ENCODE results near the gene NR2C2.
"Not testable (repeated sequence)": the region's sequence is repeated elsewhere in the genome, so short reads cannot be mapped to it uniquely, and the experiment has no call there.

NR2C2 gene

DNA sequence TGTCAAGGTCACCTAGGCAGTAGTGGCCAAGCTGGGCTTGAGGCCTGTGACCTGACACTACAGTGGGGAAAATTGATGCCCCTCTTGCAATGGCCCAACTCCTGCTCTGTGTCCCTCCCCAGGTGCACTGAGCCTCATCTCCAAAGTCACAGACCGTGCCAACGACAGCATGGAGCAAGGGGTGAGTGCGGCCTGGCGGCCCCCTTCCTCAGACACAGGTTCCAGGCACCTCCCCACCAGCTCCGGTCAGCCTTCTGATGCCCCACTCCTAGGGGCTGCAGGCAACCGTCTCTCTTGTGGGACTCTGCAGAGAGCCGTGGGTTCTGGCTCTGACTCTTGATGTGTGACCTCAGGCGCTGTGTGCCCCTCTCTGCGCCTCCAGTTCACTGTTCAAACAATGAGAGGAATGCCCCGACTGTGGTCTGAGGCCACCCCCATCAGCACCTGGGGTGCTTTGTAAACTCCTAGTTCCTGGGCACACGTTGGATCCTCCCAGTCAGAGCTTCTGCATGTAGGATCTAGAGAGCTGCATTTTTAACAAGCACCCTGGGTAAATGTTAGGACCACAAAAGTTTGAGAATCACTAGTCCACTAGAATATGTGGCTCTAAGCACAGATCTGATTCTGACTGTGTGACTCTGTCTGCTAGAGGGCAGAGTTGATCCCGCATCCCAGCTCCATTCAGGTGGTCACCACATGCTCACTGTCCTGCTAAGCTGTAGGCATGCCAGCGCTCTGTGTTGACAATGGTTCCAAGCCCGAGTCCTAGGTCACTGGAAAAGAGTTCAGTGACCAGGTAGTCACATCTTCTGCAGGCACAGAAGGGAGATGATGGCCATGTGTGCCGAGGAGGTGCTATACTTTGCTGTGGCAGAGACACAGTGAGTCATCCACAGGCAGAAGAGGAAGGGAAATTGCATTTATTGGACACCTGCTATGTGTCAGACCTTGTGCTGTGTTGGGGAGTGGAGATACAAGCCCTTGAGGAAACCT is 46.2 kb upstream of the NR2C2 start:
- Histone ChIP-seq H2AFZ (ENCODE audit: low read depth, low read length) (no peak overlapping the region), H3K36me3 (ENCODE audit: insufficient read depth, low read length) (no peaks in the 10 kb centered on the region; the same call in 1 of the 2 replicates), H3K9me3 (ENCODE audit: insufficient read depth, low read length, severe bottlenecking) (peaks cover 8% of the 10 kb centered on the region), H3K4me1 (ENCODE audit: insufficient read depth, low read length) (peaks cover 25% of the 10 kb centered on the region), H3K79me2 (ENCODE audit: insufficient read depth, low read length) (no peaks in the 10 kb centered on the region), H3K9ac (ENCODE audit: low read depth, low read length) (no peak overlapping the region), H3K27me3 (ENCODE audit: insufficient read depth, low read length, poor library complexity) (no peaks in the 10 kb centered on the region), H4K20me1 (ENCODE audit: insufficient read depth, low read length) (no peaks in the 10 kb centered on the region), H3K4me2 (ENCODE audit: insufficient read depth, low read length) (no peak overlapping the region), H3K4me3 (ENCODE audit: low read depth in 1 of 2, low read length in 2 of 2) (no peak overlapping the region), H3K27ac (ENCODE audit: low read length) (peak overlapping the region; percentile 49; the same call in 1 of the 2 replicates)
- no peak for TF ChIP-seq EZH2 (IDR thresholded peaks at IDR 0.05; ENCODE audit: borderline replicate concordance, low read depth, low read length, severe bottlenecking)
- TF ChIP-seq, protein P1, sequence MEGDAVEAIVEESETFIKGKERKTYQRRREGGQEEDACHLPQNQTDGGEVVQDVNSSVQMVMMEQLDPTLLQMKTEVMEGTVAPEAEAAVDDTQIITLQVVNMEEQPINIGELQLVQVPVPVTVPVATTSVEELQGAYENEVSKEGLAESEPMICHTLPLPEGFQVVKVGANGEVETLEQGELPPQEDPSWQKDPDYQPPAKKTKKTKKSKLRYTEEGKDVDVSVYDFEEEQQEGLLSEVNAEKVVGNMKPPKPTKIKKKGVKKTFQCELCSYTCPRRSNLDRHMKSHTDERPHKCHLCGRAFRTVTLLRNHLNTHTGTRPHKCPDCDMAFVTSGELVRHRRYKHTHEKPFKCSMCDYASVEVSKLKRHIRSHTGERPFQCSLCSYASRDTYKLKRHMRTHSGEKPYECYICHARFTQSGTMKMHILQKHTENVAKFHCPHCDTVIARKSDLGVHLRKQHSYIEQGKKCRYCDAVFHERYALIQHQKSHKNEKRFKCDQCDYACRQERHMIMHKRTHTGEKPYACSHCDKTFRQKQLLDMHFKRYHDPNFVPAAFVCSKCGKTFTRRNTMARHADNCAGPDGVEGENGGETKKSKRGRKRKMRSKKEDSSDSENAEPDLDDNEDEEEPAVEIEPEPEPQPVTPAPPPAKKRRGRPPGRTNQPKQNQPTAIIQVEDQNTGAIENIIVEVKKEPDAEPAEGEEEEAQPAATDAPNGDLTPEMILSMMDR (IDR thresholded peaks at IDR 0.05; ENCODE audit: borderline replicate concordance, extremely low read depth, low read length, poor library complexity, severe bottlenecking), result no peak
- peak; percentile 47 for ATAC-seq (ENCODE audit: insufficient read depth, low read depth)
- DNase-seq, result no peak

DNA sequence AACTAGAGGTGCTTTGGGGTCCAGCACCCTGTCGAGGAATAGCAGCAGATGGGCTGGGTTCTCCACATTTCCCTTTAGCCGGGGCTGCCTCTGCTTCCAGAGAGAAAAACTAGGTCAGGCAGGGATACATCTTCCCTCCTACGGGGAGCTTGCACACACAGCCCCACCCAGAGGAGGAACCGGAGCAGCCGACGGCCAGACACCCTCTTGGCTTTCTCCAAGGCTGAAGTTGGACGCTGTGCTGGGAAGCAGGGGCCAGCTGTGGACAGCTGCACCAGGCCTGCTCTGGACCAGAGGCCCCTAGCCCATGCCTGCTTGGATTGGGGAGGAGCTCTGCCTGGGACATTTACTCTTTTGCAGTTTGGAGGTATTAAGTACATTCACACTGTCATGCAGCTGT is 44.7 kb upstream of the NR2C2 start:
- ATAC-seq (ENCODE audit: insufficient read depth, low read depth) (no peak), DNase-seq (no peak)
- Histone ChIP-seq H3K9ac (ENCODE audit: low read depth, low read length) (no peak overlapping the region), H3K4me2 (ENCODE audit: insufficient read depth, low read length) (no peak overlapping the region), H3K9me3 (ENCODE audit: insufficient read depth, low read length, severe bottlenecking) (peaks cover 8% of the 10 kb centered on the region), H3K27ac (ENCODE audit: low read length) (no peak overlapping the region), H3K27me3 (ENCODE audit: insufficient read depth, low read length, poor library complexity) (no peaks in the 10 kb centered on the region), H4K20me1 (ENCODE audit: insufficient read depth, low read length) (no peaks in the 10 kb centered on the region), H2AFZ (ENCODE audit: low read depth, low read length) (no peak overlapping the region), H3K79me2 (ENCODE audit: insufficient read depth, low read length) (no peaks in the 10 kb centered on the region), H3K36me3 (ENCODE audit: insufficient read depth, low read length) (no peaks in the 10 kb centered on the region; the same call in 1 of the 2 replicates), H3K4me3 (ENCODE audit: low read depth in 1 of 2, low read length in 2 of 2) (no peak overlapping the region), H3K4me1 (ENCODE audit: insufficient read depth, low read length) (peaks cover 41% of the 10 kb centered on the region)
- TF ChIP-seq, protein P1 (IDR thresholded peaks at IDR 0.05; ENCODE audit: borderline replicate concordance, extremely low read depth, low read length, poor library complexity, severe bottlenecking), result no peak
- TF ChIP-seq EZH2 (IDR thresholded peaks at IDR 0.05; ENCODE audit: borderline replicate concordance, low read depth, low read length, severe bottlenecking), result no peak

DNA sequence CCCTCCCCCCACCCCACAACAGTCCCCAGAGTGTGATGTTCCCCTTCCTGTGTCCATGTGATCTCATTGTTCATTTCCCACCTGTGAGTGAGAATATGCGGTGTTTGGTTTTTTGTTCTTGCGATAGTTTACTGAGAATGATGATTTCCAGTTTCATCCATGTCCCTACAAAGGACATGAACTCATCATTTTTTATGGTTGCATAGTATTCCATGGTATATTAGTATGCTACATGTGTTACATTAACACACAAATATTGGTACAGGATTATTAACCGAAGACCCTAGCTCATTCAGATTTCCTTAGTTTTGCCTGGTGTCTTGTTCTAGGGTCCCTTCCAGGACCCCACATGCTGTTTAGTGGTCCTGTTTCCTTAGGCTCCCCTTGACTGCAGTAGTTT is 43.9 kb upstream of the NR2C2 start:
- not testable (repeated sequence) for H4K20me1 ChIP-seq (ENCODE audit: insufficient read depth, low read length); H3K27ac ChIP-seq (ENCODE audit: low read length); ATAC-seq (ENCODE audit: insufficient read depth, low read depth); H3K79me2 ChIP-seq (ENCODE audit: insufficient read depth, low read length); H3K4me3 ChIP-seq (ENCODE audit: low read depth in 1 of 2, low read length in 2 of 2); H3K36me3 ChIP-seq (ENCODE audit: insufficient read depth, low read length); H3K27me3 ChIP-seq (ENCODE audit: insufficient read depth, low read length, poor library complexity); H3K9me3 ChIP-seq (ENCODE audit: insufficient read depth, low read length, severe bottlenecking); H3K4me2 ChIP-seq (ENCODE audit: insufficient read depth, low read length); H3K9ac ChIP-seq (ENCODE audit: low read depth, low read length); H2AFZ ChIP-seq (ENCODE audit: low read depth, low read length); DNase-seq
- peaks cover 46% of the 10 kb centered on the region for H3K4me1 ChIP-seq (ENCODE audit: insufficient read depth, low read length)

DNA sequence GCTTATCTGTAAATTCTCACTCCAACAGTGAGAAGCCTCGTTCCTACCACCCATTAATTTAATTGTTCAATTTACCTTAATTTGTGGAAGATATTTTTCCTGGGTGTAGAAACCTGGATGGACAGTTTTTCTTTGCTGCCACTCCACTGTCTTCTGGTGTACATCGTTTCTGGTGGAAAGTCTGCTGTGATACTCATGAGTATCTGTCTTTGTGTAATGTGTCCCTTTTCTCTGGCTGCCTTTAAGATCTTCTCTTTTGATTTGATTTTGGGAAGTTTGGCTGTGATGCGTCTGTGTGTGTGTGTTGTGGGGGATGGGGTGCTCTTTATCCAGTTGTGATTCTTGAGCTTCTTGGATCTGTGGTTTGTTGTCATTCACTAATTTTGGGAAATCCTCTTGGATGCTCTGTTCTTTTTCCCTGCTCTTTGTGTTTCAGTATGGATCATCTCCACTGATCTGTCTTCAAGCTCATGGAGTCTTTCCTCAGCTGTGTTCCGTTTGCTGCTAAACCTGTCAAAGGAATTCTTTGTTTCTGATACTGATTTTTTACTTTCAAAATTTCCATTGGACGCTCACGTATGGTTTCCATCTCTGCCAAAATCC is 42.2 kb upstream of the NR2C2 start:
- H3K9ac ChIP-seq (ENCODE audit: low read depth, low read length), result no peak overlapping the region
- H3K4me1 ChIP-seq (ENCODE audit: insufficient read depth, low read length), result peaks cover 38% of the 10 kb centered on the region
- H3K27ac ChIP-seq (ENCODE audit: low read length), result peak overlapping the region; percentile 74; the same call in 1 of the 2 replicates
- no peak for DNase-seq
- H3K36me3 ChIP-seq (ENCODE audit: insufficient read depth, low read length), result no peaks in the 10 kb centered on the region; the same call in 1 of the 2 replicates
- no peak for TF ChIP-seq EZH2 (IDR thresholded peaks at IDR 0.05; ENCODE audit: borderline replicate concordance, low read depth, low read length, severe bottlenecking)
- TF ChIP-seq, protein P1 (IDR thresholded peaks at IDR 0.05; ENCODE audit: borderline replicate concordance, extremely low read depth, low read length, poor library complexity, severe bottlenecking), result no peak
- no peaks in the 10 kb centered on the region for H3K79me2 ChIP-seq (ENCODE audit: insufficient read depth, low read length)
- H2AFZ ChIP-seq (ENCODE audit: low read depth, low read length), result no peak overlapping the region
- H3K9me3 ChIP-seq (ENCODE audit: insufficient read depth, low read length, severe bottlenecking), result peaks cover 8% of the 10 kb centered on the region
- H3K4me2 ChIP-seq (ENCODE audit: insufficient read depth, low read length), result no peak overlapping the region
- H4K20me1 ChIP-seq (ENCODE audit: insufficient read depth, low read length), result no peaks in the 10 kb centered on the region
- no peaks in the 10 kb centered on the region for H3K27me3 ChIP-seq (ENCODE audit: insufficient read depth, low read length, poor library complexity)
- no peak overlapping the region for H3K4me3 ChIP-seq (ENCODE audit: low read depth in 1 of 2, low read length in 2 of 2)
- ATAC-seq (ENCODE audit: insufficient read depth, low read depth), result no peak
